Superior temporal gyrus (tissue), 1 donor: Measurements from ENCODE around the gene SLC44A5.
A peak's percentile ranks its signal among the peaks of the same experiment; 100 is the strongest.

Experiments
- DNase-seq: peaks from one replicate; pipeline ENCODE4 v3.0.0-alpha.2; 2016; ENCODE audit errors: extremely low spot score

Gene SLC44A5

DNA sequence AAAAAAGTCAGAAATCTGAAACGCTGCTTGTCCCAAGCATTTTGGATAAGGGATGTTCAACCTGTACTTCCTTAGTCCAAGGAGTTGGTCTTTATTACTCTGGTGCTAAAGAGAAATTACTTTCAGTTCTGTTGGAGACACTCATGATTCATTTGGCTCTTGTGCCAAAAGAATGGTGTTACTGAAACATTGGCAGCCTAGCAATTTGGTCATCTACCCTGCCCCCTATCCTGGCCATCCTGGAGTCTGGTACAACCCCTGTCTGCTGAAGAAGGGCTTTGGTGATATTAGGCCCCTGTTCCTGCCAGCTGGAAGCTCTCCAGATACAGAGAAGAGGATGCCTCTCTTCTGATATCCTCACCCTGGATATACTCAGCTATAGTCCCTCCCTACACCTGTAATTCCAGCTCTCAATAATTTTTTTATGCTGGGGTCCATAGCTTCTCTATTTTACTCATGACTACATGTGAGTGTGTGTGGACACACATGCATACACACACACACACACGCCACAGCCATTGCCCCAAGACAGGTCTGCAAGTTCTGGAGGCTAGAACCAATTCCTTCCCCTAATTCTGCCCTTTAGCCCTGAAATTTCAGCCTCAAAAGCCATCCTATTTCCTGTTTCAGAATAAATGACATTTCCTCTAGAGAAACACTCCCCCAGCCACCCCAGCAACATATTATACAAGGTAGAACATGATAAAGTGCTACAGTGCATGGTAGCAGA, 436.7 kb downstream of the SLC44A5 start:
- no peak for DNase-seq

DNA sequence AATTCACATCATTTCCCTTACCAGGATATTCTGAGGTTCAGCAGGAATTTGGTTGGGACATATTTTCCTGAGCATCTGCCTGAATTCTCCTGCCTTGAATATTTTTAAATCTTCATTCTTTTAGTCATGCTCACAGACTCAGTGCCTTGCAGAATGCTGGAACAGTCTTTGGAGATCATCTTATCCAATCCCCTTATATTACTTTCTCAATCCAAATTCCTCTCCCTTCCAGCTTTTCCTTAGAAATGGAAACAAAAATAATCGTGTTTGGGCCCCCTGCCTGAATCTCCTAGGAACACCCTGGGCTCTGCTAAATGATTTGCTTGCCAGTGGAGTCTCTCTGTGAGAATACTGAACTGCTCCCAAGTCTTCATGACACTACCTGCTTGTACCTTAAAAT, 438.4 kb downstream of the SLC44A5 start:
- peak; percentile 30 for DNase-seq

- peak; percentile 15 for DNase-seq
Observed at GRCh38 chr1:75171876-75172275, 439.0 kb downstream of the SLC44A5 start.

DNA sequence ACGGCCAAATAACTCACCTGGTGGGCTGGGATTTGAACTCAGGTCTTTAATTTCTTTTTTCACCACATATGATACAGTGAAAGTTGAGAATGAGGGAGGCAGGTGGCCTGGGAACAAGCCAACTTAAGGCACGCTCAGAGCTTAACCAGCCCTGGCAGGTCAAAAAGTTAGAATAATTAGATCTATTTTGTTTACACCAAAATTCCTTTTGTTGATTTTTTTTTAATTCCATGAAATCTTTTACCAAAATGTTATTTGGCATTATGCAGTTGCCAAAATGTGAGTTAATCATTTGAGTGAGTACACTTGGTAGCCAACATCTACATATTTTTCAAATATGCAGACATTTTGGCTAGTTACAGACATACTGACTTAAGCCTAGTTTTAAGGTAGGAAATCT, 439.9 kb downstream of the SLC44A5 start:
- DNase-seq: no peak

- DNase-seq: no peak
Observed at GRCh38 chr1:75170011-75170410, 440.9 kb downstream of the SLC44A5 start.

GRCh38 chr1:75166821-75167220, 444.1 kb downstream of the SLC44A5 start:
- no peak for DNase-seq

- no peak for DNase-seq
Observed at GRCh38 chr1:75165264-75165663, 445.6 kb downstream of the SLC44A5 start.

DNA sequence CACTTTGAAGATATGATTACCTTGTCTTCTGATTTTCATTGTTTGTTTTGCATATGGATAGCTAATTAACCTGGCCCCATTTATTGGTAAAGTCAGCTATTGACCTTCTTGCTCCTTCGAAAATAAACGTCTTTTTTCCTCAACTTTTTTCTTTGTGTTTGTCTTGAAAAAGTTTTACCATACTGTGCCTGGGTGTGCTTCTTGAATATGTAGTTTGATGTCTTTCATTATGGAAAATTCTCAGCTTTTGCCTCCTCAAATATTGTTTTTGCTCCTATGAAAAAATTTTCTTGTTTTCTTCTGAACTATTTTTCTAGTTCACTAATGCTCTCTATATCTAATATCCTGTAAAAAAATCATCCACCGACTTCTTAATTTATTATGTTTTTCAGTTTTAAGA, 451.8 kb downstream of the SLC44A5 start:
- no peak for DNase-seq
